Mesendoderm (in vitro differentiated cells): Measurements from ENCODE around the gene P3H3.
"Not testable (repeated sequence)": the region's sequence is repeated elsewhere in the genome, so short reads cannot be mapped to it uniquely, and the experiment has no call there.

ENCODE experiments used
- DNase-seq: peaks from one replicate; pipeline ENCODE4 v3.0.0; 2013
- H2AK5ac ChIP-seq: 2 replicates; pipeline ENCODE4 v1.6.1; 2013; ENCODE audit warnings: low read length, inconsistent platforms
- H2BK120ac ChIP-seq: 2 replicates; pipeline ENCODE4 v1.6.1; 2013; ENCODE audit warnings: low read depth, mild to moderate bottlenecking, low read length, moderate library complexity, mixed read lengths
- H2BK15ac ChIP-seq: replicated peaks from 2 replicates; pipeline ENCODE4 v1.6.1; 2013; ENCODE audit warnings: low read depth, mild to moderate bottlenecking, moderate library complexity
- H2BK5ac ChIP-seq: 2 replicates; pipeline ENCODE4 v1.6.1; 2013; ENCODE audit warnings: low read length, inconsistent platforms
- H3K18ac ChIP-seq: 2 replicates; pipeline ENCODE4 v1.6.1; 2013; ENCODE audit warnings: mild to moderate bottlenecking, low read length, mixed read lengths
- H3K23ac ChIP-seq: one replicate; pipeline ENCODE4 v1.6.1; 2013; ENCODE audit warnings: low read length
- H3K27ac ChIP-seq: 2 replicates; pipeline ENCODE4 v1.5.1; 2013; ENCODE audit warnings: low read depth, mild to moderate bottlenecking, inconsistent platforms, low read length, moderate library complexity
- H3K27me3 ChIP-seq: 2 replicates; pipeline ENCODE4 v1.6.1; 2013; ENCODE audit warnings: low read length, control low read depth, mild to moderate bottlenecking, inconsistent platforms; ENCODE audit not compliant: insufficient read depth, poor library complexity
- H3K36me3 ChIP-seq: 2 replicates; pipeline ENCODE4 v1.6.1; 2013; ENCODE audit warnings: low read length, inconsistent platforms; ENCODE audit not compliant: control insufficient read depth, insufficient read depth
- H3K4ac ChIP-seq: one replicate; pipeline ENCODE4 v1.6.1; 2013; ENCODE audit warnings: low read depth, mild to moderate bottlenecking, low read length, moderate library complexity
- H3K4me1 ChIP-seq: 2 replicates; pipeline ENCODE4 v1.6.1; 2013; ENCODE audit warnings: low read depth, low read length, inconsistent platforms; ENCODE audit not compliant: control insufficient read depth
- H3K4me2 ChIP-seq: 2 replicates; pipeline ENCODE4 v1.6.1; 2013; ENCODE audit warnings: low read length
- H3K4me3 ChIP-seq: 2 replicates; pipeline ENCODE4 v1.5.1; 2013; ENCODE audit warnings: mild to moderate bottlenecking, low read length
- H3K56ac ChIP-seq: one replicate; pipeline ENCODE4 v1.6.1; 2013; ENCODE audit warnings: low read length
- H3K79me1 ChIP-seq: 2 replicates; pipeline ENCODE4 v1.6.1; 2013; ENCODE audit warnings: low read length, inconsistent platforms
- H3K79me2 ChIP-seq: 2 replicates; pipeline ENCODE4 v1.6.1; 2013; ENCODE audit warnings: mild to moderate bottlenecking, low read length; ENCODE audit not compliant: control insufficient read depth, insufficient read depth
- H3K9ac ChIP-seq: 2 replicates; pipeline ENCODE4 v1.6.1; 2013; ENCODE audit warnings: low read length, inconsistent platforms
- H4K5ac ChIP-seq: one replicate; pipeline ENCODE4 v1.6.1; 2013; ENCODE audit warnings: low read length
- H4K8ac ChIP-seq: one replicate; pipeline ENCODE4 v1.6.1; 2013; ENCODE audit warnings: low read depth, mild to moderate bottlenecking, control low read depth, low read length, moderate library complexity
- WGBS: extraction: QIAGEN DNeasy Blood & Tissue Kit; methylation state at CpG from one replicate; pipeline ENCODE4 v1.1.7; 2013; ENCODE audit warnings: low lambda C conversion rate, missing lambda C conversion rate; ENCODE audit not compliant: insufficient coverage; ENCODE audit errors: extremely low coverage; 5-methylcytosine and 5-hydroxymethylcytosine counted together

The P3H3 gene

GRCh38 chr12:6860942-6861341, 32.7 kb downstream of the P3H3 start:
- no peak for DNase-seq
- H3K9ac ChIP-seq: no peak overlapping the region
- H3K4me2 ChIP-seq: no peak overlapping the region
- no peak overlapping the region for H2BK15ac ChIP-seq
- H4K5ac ChIP-seq: no peak overlapping the region
- H2AK5ac ChIP-seq: no peak overlapping the region
- no peaks in the 10 kb centered on the region for H3K27me3 ChIP-seq
- no CpG with 5 or more reads among the region's 7 CpGs for WGBS
- H3K23ac ChIP-seq: no peak overlapping the region
- peaks cover 20% of the 10 kb centered on the region for H3K36me3 ChIP-seq
- H3K79me2 ChIP-seq: no peaks in the 10 kb centered on the region
- no peak overlapping the region for H3K56ac ChIP-seq
- H4K8ac ChIP-seq: no peak overlapping the region
- no peak overlapping the region for H2BK120ac ChIP-seq
- H3K4ac ChIP-seq: no peak overlapping the region
- H3K4me1 ChIP-seq: no peaks in the 10 kb centered on the region
- no peaks in the 10 kb centered on the region for H3K79me1 ChIP-seq
- no peak overlapping the region for H3K4me3 ChIP-seq
- no peak overlapping the region for H2BK5ac ChIP-seq
- H3K18ac ChIP-seq: no peak overlapping the region
- H3K27ac ChIP-seq: no peak overlapping the region

GRCh38 chr12:6861391-6861790, 33.2 kb downstream of the P3H3 start:
- Histone ChIP-seq H3K4me2 (no peak overlapping the region), H3K4ac (no peak overlapping the region), H3K56ac (no peak overlapping the region), H3K9ac (no peak overlapping the region), H3K27ac (no peak overlapping the region), H3K36me3 (peaks cover 20% of the 10 kb centered on the region), H3K4me1 (no peaks in the 10 kb centered on the region), H3K79me2 (no peaks in the 10 kb centered on the region), H4K5ac (no peak overlapping the region), H3K27me3 (no peaks in the 10 kb centered on the region), H4K8ac (no peak overlapping the region), H2BK5ac (no peak overlapping the region), H3K18ac (no peak overlapping the region), H3K79me1 (no peaks in the 10 kb centered on the region), H3K23ac (no peak overlapping the region), H2BK15ac (no peak overlapping the region), H3K4me3 (no peak overlapping the region), H2AK5ac (no peak overlapping the region), H2BK120ac (no peak overlapping the region)
- WGBS: no CpG with 5 or more reads among the region's 9 CpGs
- no peak for DNase-seq

- Histone ChIP-seq H3K9ac (no peak overlapping the region), H3K56ac (no peak overlapping the region), H3K23ac (no peak overlapping the region), H2BK15ac (no peak overlapping the region), H3K27me3 (no peaks in the 10 kb centered on the region), H3K4me2 (no peak overlapping the region), H3K79me1 (peaks cover under 1% of the 10 kb centered on the region), H3K27ac (no peak overlapping the region), H3K18ac (no peak overlapping the region), H2BK5ac (no peak overlapping the region), H2AK5ac (no peak overlapping the region), H3K36me3 (peaks cover 18% of the 10 kb centered on the region), H3K4me3 (no peak overlapping the region), H4K5ac (no peak overlapping the region), H3K79me2 (peaks cover 6% of the 10 kb centered on the region), H4K8ac (no peak overlapping the region), H3K4ac (no peak overlapping the region), H2BK120ac (no peak overlapping the region), H3K4me1 (peaks cover 4% of the 10 kb centered on the region)
- DNase-seq: no peak
- no CpG with 5 or more reads among the region's 11 CpGs for WGBS
These were observed 34.8 kb downstream of the P3H3 start for GRCh38 chr12:6863033-6863432.

GRCh38 chr12:6863586-6864321, 35.5 kb downstream of the P3H3 start:
- no peak overlapping the region for H2AK5ac ChIP-seq
- H2BK120ac ChIP-seq: no peak overlapping the region
- H3K27ac ChIP-seq: no peak overlapping the region
- no peak overlapping the region for H3K4me3 ChIP-seq
- no peak overlapping the region for H3K23ac ChIP-seq
- DNase-seq: no peak
- no peaks in the 10 kb centered on the region for H3K27me3 ChIP-seq
- no peak overlapping the region for H2BK5ac ChIP-seq
- peaks cover 17% of the 10 kb centered on the region for H3K36me3 ChIP-seq
- WGBS: no CpG with 5 or more reads among the region's 16 CpGs
- peaks cover 4% of the 10 kb centered on the region for H3K79me1 ChIP-seq
- no peak overlapping the region for H4K5ac ChIP-seq
- H3K56ac ChIP-seq: no peak overlapping the region
- H3K9ac ChIP-seq: no peak overlapping the region
- H3K18ac ChIP-seq: no peak overlapping the region
- H3K4me1 ChIP-seq: peaks cover 4% of the 10 kb centered on the region
- H3K4me2 ChIP-seq: no peak overlapping the region
- peaks cover 13% of the 10 kb centered on the region for H3K79me2 ChIP-seq
- H3K4ac ChIP-seq: no peak overlapping the region
- H2BK15ac ChIP-seq: no peak overlapping the region
- no peak overlapping the region for H4K8ac ChIP-seq

GRCh38 chr12:6865307-6865706, 37.1 kb downstream of the P3H3 start:
- H3K36me3 ChIP-seq: peaks cover 18% of the 10 kb centered on the region

More at GRCh38 chr12:6865307-6865706, 37.1 kb downstream of the P3H3 start:
- H2AK5ac ChIP-seq, H3K23ac ChIP-seq, H3K18ac ChIP-seq, DNase-seq, H2BK5ac ChIP-seq, H3K4me2 ChIP-seq, H4K8ac ChIP-seq, H3K27ac ChIP-seq, H3K56ac ChIP-seq, H3K4me1 ChIP-seq, H3K79me1 ChIP-seq, H3K27me3 ChIP-seq, H3K4ac ChIP-seq, H3K9ac ChIP-seq, H3K4me3 ChIP-seq, H2BK120ac ChIP-seq, H2BK15ac ChIP-seq, H4K5ac ChIP-seq: not testable (repeated sequence)
- peaks cover 16% of the 10 kb centered on the region for H3K79me2 ChIP-seq
- WGBS: no CpG with 5 or more reads among the region's 5 CpGs
